ENCODE measurements around the gene NR2F1-AS1. TPM values are rescaled to one million over a fixed set of nuclear protein-coding genes. Genes with fewer than 3 reads are reported as not detected.

NR2F1-AS1 gene
- total RNA-seq, 1 experiment from 2014 or later, result 1.5 TPM

- Mint-ChIP-seq H3K9me3 (no peaks in the 10 kb centered on the region), H3K4me1 (peaks cover 28% of the 10 kb centered on the region), H3K27ac (no peak overlapping the region), H3K27me3 (ENCODE audit: low read depth) (peaks cover 39% of the 10 kb centered on the region), H3K4me3 (peak overlapping the region; percentile 72), H3K36me3 (no peaks in the 10 kb centered on the region)
- ChIA-PET CTCF (interaction anchor here (0.8 to 3.0 kb wide), 10 partner anchors 9 to 288 kb away, joined by 3 to 20 read pairs (median 4); partner anchors contain the start of gene NR2F1), POLR2A (interaction anchor here (0.9 kb wide), 1 partner anchor 14 kb away, joined by 4 read pairs; no protein-coding TSS in a partner anchor)
- TF ChIP-seq NFYB (CRISPR knock-in tag; conservative IDR thresholded peaks at IDR 0.05; ENCODE audit: low read depth), result 0 out of 2 replicates have a peak, but pooled peaks have one; percentile 22
- TF ChIP-seq SMAD3 (CRISPR knock-in tag; IDR thresholded peaks at IDR 0.05; ENCODE audit: borderline replicate concordance), result no peak
- peak; percentile 35 for ATAC-seq
- peak; percentile 62 for DNase-seq (ENCODE audit: low spot score)
Observed at GRCh38 chr5:93621327-93621798, 40.3 kb upstream of the NR2F1-AS1 start.

- CTCF ChIA-PET, result interaction anchor here (0.6 to 3.0 kb wide), 11 partner anchors 9 to 1088 kb away, joined by 3 to 20 read pairs (median 5); partner anchors contain the start of gene NR2F1
- H3K4me1 Mint-ChIP-seq, result peaks cover 28% of the 10 kb centered on the region
- DNase-seq (ENCODE audit: low spot score) (peak; percentile 75), ATAC-seq (peak; percentile 86)
- no peak overlapping the region for H3K27ac Mint-ChIP-seq
- no peaks in the 10 kb centered on the region for H3K36me3 Mint-ChIP-seq
- H3K27me3 Mint-ChIP-seq (ENCODE audit: low read depth), result peaks cover 38% of the 10 kb centered on the region
- peak overlapping the region; percentile 91 for H3K4me3 Mint-ChIP-seq
- no peaks in the 10 kb centered on the region for H3K9me3 Mint-ChIP-seq
- POLR2A ChIA-PET, result interaction anchor here (0.9 to 1.0 kb wide), 2 partner anchors 9 to 13 kb away, joined by 4 read pairs; no protein-coding TSS in a partner anchor
- TF ChIP-seq GABPB1 (CRISPR knock-in tag; IDR thresholded peaks at IDR 0.05), result peak; percentile 19; the same call in 1 of the 2 replicates
- no peak for TF ChIP-seq HMGXB4 (CRISPR knock-in tag; IDR thresholded peaks at IDR 0.05)
Observed at GRCh38 chr5:93620487-93621326, 39.7 kb upstream of the NR2F1-AS1 start.

DNA sequence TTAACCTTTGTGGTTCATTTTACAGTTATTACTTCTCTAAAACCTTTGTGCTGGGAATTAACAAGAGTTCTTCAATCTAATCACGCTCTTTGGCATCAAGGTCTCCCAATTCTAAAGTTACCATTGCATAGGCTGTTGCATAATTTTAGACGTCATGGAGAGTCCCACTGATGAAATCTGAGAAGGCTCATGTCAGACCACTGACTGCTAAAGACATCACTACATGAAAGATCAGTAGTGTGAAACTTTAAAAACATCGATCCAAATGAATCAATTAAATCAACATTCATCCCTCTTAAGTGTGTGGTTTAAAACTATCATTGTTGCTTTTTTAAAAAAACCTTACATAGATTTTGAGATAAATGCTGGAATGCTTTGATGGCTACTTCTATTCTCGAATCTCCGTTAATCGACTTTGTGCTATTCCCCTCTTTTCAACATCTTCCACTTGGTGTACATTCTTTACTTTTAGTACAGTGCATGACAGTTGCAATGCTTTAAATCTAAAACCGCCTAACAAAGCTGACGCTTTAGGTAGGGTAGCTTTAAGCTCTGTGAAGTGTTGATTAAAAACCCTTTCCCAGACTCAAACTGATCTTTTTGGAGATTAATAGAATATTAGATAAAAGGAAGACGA lies 35.6 kb upstream of the NR2F1-AS1 start:
- peaks cover 37% of the 10 kb centered on the region for H3K4me1 Mint-ChIP-seq
- ATAC-seq, result no peak
- ChIA-PET CTCF (no interaction called here), POLR2A (no interaction called here)
- no peaks in the 10 kb centered on the region for H3K36me3 Mint-ChIP-seq
- no peak for DNase-seq (ENCODE audit: low spot score)
- H3K27ac Mint-ChIP-seq, result no peak overlapping the region
- peaks cover 3% of the 10 kb centered on the region for H3K27me3 Mint-ChIP-seq (ENCODE audit: low read depth)
- H3K4me3 Mint-ChIP-seq, result no peak overlapping the region
- H3K9me3 Mint-ChIP-seq, result no peaks in the 10 kb centered on the region
- TF ChIP-seq, protein P1, sequence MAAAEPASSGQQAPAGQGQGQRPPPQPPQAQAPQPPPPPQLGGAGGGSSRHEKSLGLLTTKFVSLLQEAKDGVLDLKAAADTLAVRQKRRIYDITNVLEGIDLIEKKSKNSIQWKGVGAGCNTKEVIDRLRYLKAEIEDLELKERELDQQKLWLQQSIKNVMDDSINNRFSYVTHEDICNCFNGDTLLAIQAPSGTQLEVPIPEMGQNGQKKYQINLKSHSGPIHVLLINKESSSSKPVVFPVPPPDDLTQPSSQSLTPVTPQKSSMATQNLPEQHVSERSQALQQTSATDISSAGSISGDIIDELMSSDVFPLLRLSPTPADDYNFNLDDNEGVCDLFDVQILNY (CRISPR knock-in tag; IDR thresholded peaks at IDR 0.05), result no peak
- TF ChIP-seq, protein P2, sequence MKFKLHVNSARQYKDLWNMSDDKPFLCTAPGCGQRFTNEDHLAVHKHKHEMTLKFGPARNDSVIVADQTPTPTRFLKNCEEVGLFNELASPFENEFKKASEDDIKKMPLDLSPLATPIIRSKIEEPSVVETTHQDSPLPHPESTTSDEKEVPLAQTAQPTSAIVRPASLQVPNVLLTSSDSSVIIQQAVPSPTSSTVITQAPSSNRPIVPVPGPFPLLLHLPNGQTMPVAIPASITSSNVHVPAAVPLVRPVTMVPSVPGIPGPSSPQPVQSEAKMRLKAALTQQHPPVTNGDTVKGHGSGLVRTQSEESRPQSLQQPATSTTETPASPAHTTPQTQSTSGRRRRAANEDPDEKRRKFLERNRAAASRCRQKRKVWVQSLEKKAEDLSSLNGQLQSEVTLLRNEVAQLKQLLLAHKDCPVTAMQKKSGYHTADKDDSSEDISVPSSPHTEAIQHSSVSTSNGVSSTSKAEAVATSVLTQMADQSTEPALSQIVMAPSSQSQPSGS (CRISPR knock-in tag; IDR thresholded peaks at IDR 0.05; ENCODE audit: borderline replicate concordance, low read depth), result no peak
- TF ChIP-seq ESRRA (CRISPR knock-in tag; IDR thresholded peaks at IDR 0.05; ENCODE audit: borderline replicate concordance), result no peak
- no peak for TF ChIP-seq HMGXB4 (CRISPR knock-in tag; IDR thresholded peaks at IDR 0.05)
- no peak for TF ChIP-seq ZNF396 (CRISPR knock-in tag; IDR thresholded peaks at IDR 0.05; ENCODE audit: borderline replicate concordance)
- no peak for TF ChIP-seq GTF2I (CRISPR knock-in tag; conservative IDR thresholded peaks at IDR 0.05)
- TF ChIP-seq ZSCAN18 (CRISPR knock-in tag; IDR thresholded peaks at IDR 0.05), result no peak
- TF ChIP-seq, protein P3, sequence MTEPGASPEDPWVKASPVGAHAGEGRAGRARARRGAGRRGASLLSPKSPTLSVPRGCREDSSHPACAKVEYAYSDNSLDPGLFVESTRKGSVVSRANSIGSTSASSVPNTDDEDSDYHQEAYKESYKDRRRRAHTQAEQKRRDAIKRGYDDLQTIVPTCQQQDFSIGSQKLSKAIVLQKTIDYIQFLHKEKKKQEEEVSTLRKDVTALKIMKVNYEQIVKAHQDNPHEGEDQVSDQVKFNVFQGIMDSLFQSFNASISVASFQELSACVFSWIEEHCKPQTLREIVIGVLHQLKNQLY (CRISPR knock-in tag; IDR thresholded peaks at IDR 0.05), result no peak
- no peak for TF ChIP-seq CDX4 (CRISPR knock-in tag; IDR thresholded peaks at IDR 0.05; ENCODE audit: borderline replicate concordance)
- TF ChIP-seq, protein P4, sequence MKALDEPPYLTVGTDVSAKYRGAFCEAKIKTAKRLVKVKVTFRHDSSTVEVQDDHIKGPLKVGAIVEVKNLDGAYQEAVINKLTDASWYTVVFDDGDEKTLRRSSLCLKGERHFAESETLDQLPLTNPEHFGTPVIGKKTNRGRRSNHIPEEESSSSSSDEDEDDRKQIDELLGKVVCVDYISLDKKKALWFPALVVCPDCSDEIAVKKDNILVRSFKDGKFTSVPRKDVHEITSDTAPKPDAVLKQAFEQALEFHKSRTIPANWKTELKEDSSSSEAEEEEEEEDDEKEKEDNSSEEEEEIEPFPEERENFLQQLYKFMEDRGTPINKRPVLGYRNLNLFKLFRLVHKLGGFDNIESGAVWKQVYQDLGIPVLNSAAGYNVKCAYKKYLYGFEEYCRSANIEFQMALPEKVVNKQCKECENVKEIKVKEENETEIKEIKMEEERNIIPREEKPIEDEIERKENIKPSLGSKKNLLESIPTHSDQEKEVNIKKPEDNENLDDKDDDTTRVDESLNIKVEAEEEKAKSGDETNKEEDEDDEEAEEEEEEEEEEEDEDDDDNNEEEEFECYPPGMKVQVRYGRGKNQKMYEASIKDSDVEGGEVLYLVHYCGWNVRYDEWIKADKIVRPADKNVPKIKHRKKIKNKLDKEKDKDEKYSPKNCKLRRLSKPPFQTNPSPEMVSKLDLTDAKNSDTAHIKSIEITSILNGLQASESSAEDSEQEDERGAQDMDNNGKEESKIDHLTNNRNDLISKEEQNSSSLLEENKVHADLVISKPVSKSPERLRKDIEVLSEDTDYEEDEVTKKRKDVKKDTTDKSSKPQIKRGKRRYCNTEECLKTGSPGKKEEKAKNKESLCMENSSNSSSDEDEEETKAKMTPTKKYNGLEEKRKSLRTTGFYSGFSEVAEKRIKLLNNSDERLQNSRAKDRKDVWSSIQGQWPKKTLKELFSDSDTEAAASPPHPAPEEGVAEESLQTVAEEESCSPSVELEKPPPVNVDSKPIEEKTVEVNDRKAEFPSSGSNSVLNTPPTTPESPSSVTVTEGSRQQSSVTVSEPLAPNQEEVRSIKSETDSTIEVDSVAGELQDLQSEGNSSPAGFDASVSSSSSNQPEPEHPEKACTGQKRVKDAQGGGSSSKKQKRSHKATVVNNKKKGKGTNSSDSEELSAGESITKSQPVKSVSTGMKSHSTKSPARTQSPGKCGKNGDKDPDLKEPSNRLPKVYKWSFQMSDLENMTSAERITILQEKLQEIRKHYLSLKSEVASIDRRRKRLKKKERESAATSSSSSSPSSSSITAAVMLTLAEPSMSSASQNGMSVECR (CRISPR knock-in tag; IDR thresholded peaks at IDR 0.05; ENCODE audit: borderline replicate concordance), result no peak
